K562 (cell line): ENCODE data around the gene MYCBP2. TPM values are rescaled to one million over a fixed set of nuclear protein-coding genes. Genes with fewer than 3 reads are reported as not detected.

Experiments used
- ATAC-seq: fragments of 200-7000 bp; cut with Tn5 transposase; 3 replicates; pipeline ENCODE4 v1.9.1; 2020; ENCODE audit warnings: moderate library complexity
- BruUV-seq: library from RNA; stranded (reverse); fragments of 400-500 nt; replicated peaks from 2 replicates; lab custom pipeline; 2021; lab: Mats Ljungman, UMichigan
- CTCF ChIA-PET: fragments of 300-600 bp; formaldehyde crosslinking; extraction: SDS; loops from one replicate; lab custom pipeline; 2021; ENCODE audit warnings: low intra/inter-chr PET ratio; lab: Yijun Ruan, JAX
- POLR2A ChIA-PET: fragments of 300-600, 350-650 bp; sonication (Branson Sonifier 250); formaldehyde crosslinking; extraction: SDS; loops from one replicate; lab custom pipeline; 2021; ENCODE audit warnings: antibody characterized with exemption, inconsistent platforms; lab: Yijun Ruan, JAX
- DNase-seq, 4 experiments: peaks; one replicate each; pipeline versions ENCODE4 v3.0.0 to v3.0.0-alpha.2; 2011 to 2018; ENCODE audit warnings: low spot score in 3 of 4, mixed read lengths in 3 of 4; ENCODE audit errors: extremely low read depth in 1 of 4
- FAIRE-seq: peaks from 2 replicates; lab custom pipeline; 2011; peaks lifted over from hg19 to GRCh38; lab: Jason Lieb, UNC
- H2AFZ ChIP-seq: 2 replicates; pipeline ENCODE4 v1.6.0; 2011; ENCODE audit warnings: low read depth, low read length, control low read depth, inconsistent platforms
- H3K27ac ChIP-seq: fragments of 200-600 bp; 3 replicates; pipeline ENCODE4 v1.8.0; 2011; ENCODE audit warnings: low read depth, mild to moderate bottlenecking, control low read depth, inconsistent platforms, low read length, moderate library complexity, mixed read lengths; ENCODE audit errors: extremely low read depth
- H3K27me3 ChIP-seq, 2 experiments: fragments of 300-600 bp in 1 of 2; 2 replicates in 1 of 2; 3 replicates in 1 of 2; pipeline versions ENCODE4 v1.6.0 to v1.8.0; 2011; ENCODE audit warnings: inconsistent platforms in 2 of 2, low read length in 2 of 2, mild to moderate bottlenecking in 1 of 2, mixed read lengths in 1 of 2, moderate library complexity in 1 of 2; ENCODE audit not compliant: control insufficient read depth in 2 of 2, insufficient read depth in 2 of 2
- H3K36me3 ChIP-seq: fragments of 300-600 bp; 3 replicates; pipeline ENCODE4 v1.8.0; 2011; ENCODE audit warnings: mild to moderate bottlenecking, low read length, inconsistent platforms; ENCODE audit not compliant: control insufficient read depth, insufficient read depth
- H3K4me1 ChIP-seq, 2 experiments: fragments of 200-600 bp in 1 of 2; replicated peaks in 1 of 2; 2 replicates in 1 of 2; 3 replicates in 1 of 2; pipeline versions ENCODE4 v1.5.1 to v1.8.0; 2011; ENCODE audit warnings: inconsistent platforms in 2 of 2, low read length in 2 of 2, mild to moderate bottlenecking in 1 of 2, mixed read lengths in 1 of 2, moderate library complexity in 1 of 2; ENCODE audit not compliant: control insufficient read depth in 2 of 2, insufficient read depth in 2 of 2
- H3K4me2 ChIP-seq: 2 replicates; pipeline ENCODE4 v1.6.1; 2011; ENCODE audit warnings: low read length, control low read depth, inconsistent platforms, mixed read lengths; ENCODE audit not compliant: insufficient read depth
- H3K4me3 ChIP-seq: fragments of 200-600 bp; sonication (generic), shearing (Covaris generic); 2 replicates; pipeline ENCODE4 v1.5.1; 2016; ENCODE audit warnings: control low read depth, inconsistent platforms
- H3K79me2 ChIP-seq: fragments of 200-600 bp; 3 replicates; pipeline ENCODE4 v1.8.0; 2011; ENCODE audit warnings: low read length, inconsistent platforms; ENCODE audit not compliant: control insufficient read depth, insufficient read depth
- H3K9ac ChIP-seq, 2 experiments: 2 replicates each; pipeline versions ENCODE4 v1.6.0 to v1.6.1; 2011; ENCODE audit warnings: low read depth in 2 of 2, low read length in 2 of 2, control low read depth in 1 of 2, inconsistent platforms in 1 of 2, mild to moderate bottlenecking in 1 of 2, mixed read lengths in 1 of 2; ENCODE audit not compliant: insufficient read depth in 1 of 2
- H3K9me1 ChIP-seq: one replicate; pipeline ENCODE4 v1.6.0; 2011; ENCODE audit warnings: inconsistent platforms, mild to moderate bottlenecking, low read length, moderate library complexity; ENCODE audit not compliant: control insufficient read depth, insufficient read depth
- H3K9me3 ChIP-seq: replicated peaks from 2 replicates; pipeline ENCODE4 v1.5.1; 2011; ENCODE audit warnings: low read depth, low read length, inconsistent platforms; ENCODE audit not compliant: control insufficient read depth, insufficient read depth
- H4K20me1 ChIP-seq: replicated peaks from 2 replicates; pipeline ENCODE4 v1.6.1; 2011; ENCODE audit warnings: low read length, inconsistent platforms, mixed read lengths; ENCODE audit not compliant: control insufficient read depth, insufficient read depth
- BRD4 ChIP-seq: fragments of 200-600 bp; sonication (generic); IDR thresholded peaks from 2 replicates; pipeline ENCODE4 v1.6.1; 2017; ENCODE audit warnings: inconsistent platforms
- CEBPG ChIP-seq, 3 experiments: fragments of 200-800 bp in 1 of 3; sonication (Bioruptor generic) in 1 of 3; sonication (generic) in 1 of 3; formaldehyde crosslinking in 1 of 3; IDR thresholded peaks in 2 of 3; conservative IDR thresholded peaks in 1 of 3; 2 replicates each; pipeline versions ENCODE4 v1.6.1 to v1.8.0; 2016 to 2022; ENCODE audit warnings: missing compliant biosample characterization in 2 of 3, missing genetic modification characterization in 2 of 3, mild to moderate bottlenecking in 1 of 3, missing genetic modification reagents in 1 of 3
- DIDO1 ChIP-seq: fragments of 450-650 bp; IDR thresholded peaks from 2 replicates; pipeline ENCODE4 v1.6.1; 2016; ENCODE audit warnings: low read depth, missing biosample characterization, missing genetic modification characterization
- HSF4 ChIP-seq: fragments of 250-450 bp; sonication (Bioruptor Pico); IDR thresholded peaks from 2 replicates; pipeline ENCODE4 v2.1.2; 2022; ENCODE audit warnings: mild to moderate bottlenecking, moderate library complexity, borderline replicate concordance
- PTTG1 ChIP-seq: fragments of 450-650 bp; IDR thresholded peaks from 2 replicates; pipeline ENCODE4 v1.6.1; 2016; ENCODE audit warnings: low read depth, mild to moderate bottlenecking, missing genetic modification characterization, missing compliant biosample characterization
- RAD21 ChIP-seq, 2 experiments: fragments of 250-450 bp in 1 of 2; fragments of 450-650 bp in 1 of 2; sonication (Bioruptor Pico) in 1 of 2; formaldehyde crosslinking in 1 of 2; IDR thresholded peaks in 1 of 2; conservative IDR thresholded peaks in 1 of 2; 2 replicates each; pipeline versions ENCODE4 v1.4.0 to v1.8.0; 2020 to 2022; ENCODE audit warnings: mild to moderate bottlenecking in 2 of 2, moderate library complexity in 1 of 2
- STAT5B ChIP-seq: fragments of 250-450 bp; sonication (Bioruptor Pico); IDR thresholded peaks from 2 replicates; pipeline ENCODE4 v1.8.0; 2021; ENCODE audit warnings: mild to moderate bottlenecking, inconsistent platforms
- TAL1 ChIP-seq: fragments of 450-650 bp; IDR thresholded peaks from 2 replicates; pipeline ENCODE4 v1.6.1; 2016; ENCODE audit warnings: mild to moderate bottlenecking
- TARDBP ChIP-seq: fragments of 450-650 bp; IDR thresholded peaks from 2 replicates; pipeline ENCODE4 v1.6.1; 2016
- ZNF347 ChIP-seq: fragments of 450-650 bp; formaldehyde crosslinking; IDR thresholded peaks from 2 replicates; pipeline ENCODE4 v1.4.0; 2020; ENCODE audit warnings: low read depth, mild to moderate bottlenecking, moderate library complexity
- ZNF408 ChIP-seq: fragments of 250-450 bp; sonication (Bioruptor Pico); IDR thresholded peaks from 2 replicates; pipeline ENCODE4 v1.4.0; 2020; ENCODE audit warnings: low read depth, mild to moderate bottlenecking, moderate library complexity
- WGBS: fragments of 100-300 bp; shearing (Covaris generic); methylation state at CpG from one replicate; pipeline ENCODE4 v1.1.6; 2016; ENCODE audit warnings: low coverage, mixed read lengths; ENCODE audit not compliant: insufficient coverage; ENCODE audit errors: missing lambda C conversion rate; 5-methylcytosine and 5-hydroxymethylcytosine counted together
- in situ Hi-C: fragments of 300-500 bp; cut with MboI; formaldehyde crosslinking; loops from 4 replicates; pipeline ENCODE4 v1.15.0; 2018; ENCODE audit warnings: inconsistent platforms, mixed read lengths
- intact Hi-C: fragments of 100-400 bp; cut with micrococcal nuclease; formaldehyde crosslinking; loops from 2 replicates; pipeline ENCODE4 v1.14.2; 2022
- polyA plus RNA-seq, 8 experiments: library from polyadenylated mRNA; depleted of rRNA in 4 of 8; stranded (reverse) in 5 of 8; unstranded in 3 of 8; fragments of >200 nt; fragmentation: Nextera tagmentation in 2 of 8; fragmentation: Illumina TruSeq in 1 of 8; extraction: Ambion mirVana in 2 of 8; extraction: Trizol in 1 of 8; gene quantifications; 2 replicates each; pipeline versions ENCODE4 v1.2.1 to v1.2.3, GENCODE V29; 2011 to 2014; ENCODE audit warnings: inconsistent platforms in 1 of 8, missing spikeins in 1 of 8
- total RNA-seq, 7 experiments: library from RNA; depleted of rRNA in 6 of 7; stranded (reverse); fragments of >200 nt in 6 of 7; fragmentation: Illumina TruSeq in 2 of 7; extraction: Trizol in 2 of 7; gene quantifications; 2 replicates each; pipeline versions ENCODE4 v1.2.1 to v1.2.3, GENCODE V29; 2011 to 2021; ENCODE audit warnings: low replicate concordance in 1 of 7
- TF ChIP-seq, protein P1 (sequence below): fragments of 250-450 bp; sonication (Bioruptor Pico); IDR thresholded peaks from 2 replicates; pipeline ENCODE4 v1.9.0; 2021; ENCODE audit warnings: mild to moderate bottlenecking
- TF ChIP-seq, protein P2 (sequence below): fragments of 450-650 bp; formaldehyde crosslinking; IDR thresholded peaks from 2 replicates; pipeline ENCODE4 v1.4.0; 2020; ENCODE audit warnings: mild to moderate bottlenecking, mixed read lengths
- TF ChIP-seq, protein P3 (sequence below): sonication (generic); formaldehyde crosslinking; IDR thresholded peaks from 2 replicates; pipeline ENCODE4 v1.8.1; 2023; ENCODE audit warnings: mild to moderate bottlenecking, missing genetic modification reagents
- TF ChIP-seq, protein P4 (sequence below): fragments of 450-650 bp; formaldehyde crosslinking; IDR thresholded peaks from 2 replicates; pipeline ENCODE4 v1.4.0; 2022; ENCODE audit warnings: missing genetic modification characterization

Gene MYCBP2
- total and polyA plus RNA-seq, 9 of the 15 experiments (the other 6 are each of a cell fraction or from before 2014, with no cell fraction given) = 13.2 to 47.2 (median 28.9) TPM

DNA sequence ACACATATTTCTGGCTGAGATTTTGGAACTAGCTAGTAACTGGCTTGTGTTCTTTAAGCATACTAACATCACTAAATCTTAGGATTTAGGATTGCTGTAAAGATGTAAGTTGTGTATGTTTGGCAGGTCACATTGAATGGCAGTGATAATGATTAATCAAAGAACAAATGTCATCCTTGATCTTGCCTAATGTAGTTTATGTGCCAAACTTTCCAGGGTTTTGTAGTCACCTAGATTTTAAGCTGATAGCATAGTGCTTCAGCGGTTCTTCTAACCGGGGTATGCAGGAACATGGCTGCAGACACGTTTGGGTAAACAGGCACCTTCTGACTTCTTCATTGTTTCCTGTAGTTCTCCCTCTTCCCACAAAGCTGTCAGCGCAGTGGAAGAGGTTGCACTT lies 325.4 kb downstream of the MYCBP2 start:
- no peak overlapping the region for H3K9ac ChIP-seq
- H3K4me1 ChIP-seq = no peaks in the 10 kb centered on the region
- no peak for ATAC-seq
- peaks cover 49% of the 10 kb centered on the region for H3K36me3 ChIP-seq
- ChIA-PET POLR2A (interaction anchor here (1.2 to 2.2 kb wide), 3 partner anchors 9 to 15 kb away, joined by 3 to 9 read pairs (median 5); no protein-coding TSS in a partner anchor), CTCF (no interaction called here)
- H2AFZ ChIP-seq = no peak overlapping the region
- TF ChIP-seq DIDO1 (tag) (no peak), TAL1 (no peak), ZNF408 (no peak), STAT5B (CRISPR knock-in tag) (no peak), BRD4 (no peak), ZNF347 (CRISPR knock-in tag) (no peak), HSF4 (CRISPR knock-in tag) (no peak), TARDBP (no peak), CEBPG (CRISPR knock-in tag; IDR thresholded peaks at IDR 0.05) (no peak), CEBPG (tag; conservative IDR thresholded peaks at IDR 0.05 in 1 of 2, IDR thresholded peaks at IDR 0.05 in 1 of 2) (no peak), RAD21 (CRISPR knock-in tag; conservative IDR thresholded peaks at IDR 0.05 in 1 of 2, IDR thresholded peaks at IDR 0.05 in 1 of 2) (no peak), PTTG1 (tag) (no peak)
- TF ChIP-seq, protein P1, sequence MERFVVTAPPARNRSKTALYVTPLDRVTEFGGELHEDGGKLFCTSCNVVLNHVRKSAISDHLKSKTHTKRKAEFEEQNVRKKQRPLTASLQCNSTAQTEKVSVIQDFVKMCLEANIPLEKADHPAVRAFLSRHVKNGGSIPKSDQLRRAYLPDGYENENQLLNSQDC (CRISPR knock-in tag) = no peak
- TF ChIP-seq, protein P2, sequence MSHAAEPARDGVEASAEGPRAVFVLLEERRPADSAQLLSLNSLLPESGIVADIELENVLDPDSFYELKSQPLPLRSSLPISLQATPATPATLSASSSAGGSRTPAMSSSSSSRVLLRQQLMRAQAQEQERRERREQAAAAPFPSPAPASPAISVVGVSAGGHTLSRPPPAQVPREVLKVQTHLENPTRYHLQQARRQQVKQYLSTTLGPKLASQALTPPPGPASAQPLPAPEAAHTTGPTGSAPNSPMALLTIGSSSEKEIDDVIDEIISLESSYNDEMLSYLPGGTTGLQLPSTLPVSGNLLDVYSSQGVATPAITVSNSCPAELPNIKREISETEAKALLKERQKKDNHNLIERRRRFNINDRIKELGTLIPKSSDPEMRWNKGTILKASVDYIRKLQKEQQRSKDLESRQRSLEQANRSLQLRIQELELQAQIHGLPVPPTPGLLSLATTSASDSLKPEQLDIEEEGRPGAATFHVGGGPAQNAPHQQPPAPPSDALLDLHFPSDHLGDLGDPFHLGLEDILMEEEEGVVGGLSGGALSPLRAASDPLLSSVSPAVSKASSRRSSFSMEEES (CRISPR knock-in tag) = no peak
- TF ChIP-seq, protein P3, sequence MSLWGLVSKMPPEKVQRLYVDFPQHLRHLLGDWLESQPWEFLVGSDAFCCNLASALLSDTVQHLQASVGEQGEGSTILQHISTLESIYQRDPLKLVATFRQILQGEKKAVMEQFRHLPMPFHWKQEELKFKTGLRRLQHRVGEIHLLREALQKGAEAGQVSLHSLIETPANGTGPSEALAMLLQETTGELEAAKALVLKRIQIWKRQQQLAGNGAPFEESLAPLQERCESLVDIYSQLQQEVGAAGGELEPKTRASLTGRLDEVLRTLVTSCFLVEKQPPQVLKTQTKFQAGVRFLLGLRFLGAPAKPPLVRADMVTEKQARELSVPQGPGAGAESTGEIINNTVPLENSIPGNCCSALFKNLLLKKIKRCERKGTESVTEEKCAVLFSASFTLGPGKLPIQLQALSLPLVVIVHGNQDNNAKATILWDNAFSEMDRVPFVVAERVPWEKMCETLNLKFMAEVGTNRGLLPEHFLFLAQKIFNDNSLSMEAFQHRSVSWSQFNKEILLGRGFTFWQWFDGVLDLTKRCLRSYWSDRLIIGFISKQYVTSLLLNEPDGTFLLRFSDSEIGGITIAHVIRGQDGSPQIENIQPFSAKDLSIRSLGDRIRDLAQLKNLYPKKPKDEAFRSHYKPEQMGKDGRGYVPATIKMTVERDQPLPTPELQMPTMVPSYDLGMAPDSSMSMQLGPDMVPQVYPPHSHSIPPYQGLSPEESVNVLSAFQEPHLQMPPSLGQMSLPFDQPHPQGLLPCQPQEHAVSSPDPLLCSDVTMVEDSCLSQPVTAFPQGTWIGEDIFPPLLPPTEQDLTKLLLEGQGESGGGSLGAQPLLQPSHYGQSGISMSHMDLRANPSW (CRISPR knock-in tag) = no peak
- TF ChIP-seq, protein P4, sequence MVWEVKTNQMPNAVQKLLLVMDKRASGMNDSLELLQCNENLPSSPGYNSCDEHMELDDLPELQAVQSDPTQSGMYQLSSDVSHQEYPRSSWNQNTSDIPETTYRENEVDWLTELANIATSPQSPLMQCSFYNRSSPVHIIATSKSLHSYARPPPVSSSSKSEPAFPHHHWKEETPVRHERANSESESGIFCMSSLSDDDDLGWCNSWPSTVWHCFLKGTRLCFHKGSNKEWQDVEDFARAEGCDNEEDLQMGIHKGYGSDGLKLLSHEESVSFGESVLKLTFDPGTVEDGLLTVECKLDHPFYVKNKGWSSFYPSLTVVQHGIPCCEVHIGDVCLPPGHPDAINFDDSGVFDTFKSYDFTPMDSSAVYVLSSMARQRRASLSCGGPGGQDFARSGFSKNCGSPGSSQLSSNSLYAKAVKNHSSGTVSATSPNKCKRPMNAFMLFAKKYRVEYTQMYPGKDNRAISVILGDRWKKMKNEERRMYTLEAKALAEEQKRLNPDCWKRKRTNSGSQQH = no peak
- H3K27ac ChIP-seq = no peak overlapping the region
- WGBS = 74% methylated on average over 4 of the region's 4 CpGs
- H3K27me3 ChIP-seq = no peaks in the 10 kb centered on the region
- no peak overlapping the region for H3K4me2 ChIP-seq
- BruUV-seq = no TSS peak
- intact Hi-C loops = loop anchor here (5.0 kb wide), 1 partner anchor 476 kb away; no protein-coding TSS in a partner anchor
- FAIRE-seq = peak; percentile 6
- H3K9me1 ChIP-seq = no peaks in the 10 kb centered on the region
- H3K79me2 ChIP-seq = no peaks in the 10 kb centered on the region; the same call in 2 of the 3 replicates
- H4K20me1 ChIP-seq = no peaks in the 10 kb centered on the region
- no peaks in the 10 kb centered on the region for H3K9me3 ChIP-seq
- no peak for DNase-seq
- in situ Hi-C loops = no loop called here
- H3K4me3 ChIP-seq = no peak overlapping the region
